Hepatocyte (in vitro differentiated cells): ENCODE measurements around the gene ARSJ.

ENCODE experiments used
- EZH2 ChIP-seq: fragments of 200-600 bp; sonication (generic); IDR thresholded peaks from 2 replicates; pipeline ENCODE4 v1.6.1; 2016; ENCODE audit warnings: antibody characterized with exemption, mild to moderate bottlenecking, borderline replicate concordance
- TF ChIP-seq, protein P1 (sequence below): fragments of 200-600 bp; sonication (generic); IDR thresholded peaks from 2 replicates; pipeline ENCODE4 v1.5.1; 2016; ENCODE audit warnings: antibody characterized with exemption, mild to moderate bottlenecking; ENCODE audit not compliant: poor library complexity

DNA sequence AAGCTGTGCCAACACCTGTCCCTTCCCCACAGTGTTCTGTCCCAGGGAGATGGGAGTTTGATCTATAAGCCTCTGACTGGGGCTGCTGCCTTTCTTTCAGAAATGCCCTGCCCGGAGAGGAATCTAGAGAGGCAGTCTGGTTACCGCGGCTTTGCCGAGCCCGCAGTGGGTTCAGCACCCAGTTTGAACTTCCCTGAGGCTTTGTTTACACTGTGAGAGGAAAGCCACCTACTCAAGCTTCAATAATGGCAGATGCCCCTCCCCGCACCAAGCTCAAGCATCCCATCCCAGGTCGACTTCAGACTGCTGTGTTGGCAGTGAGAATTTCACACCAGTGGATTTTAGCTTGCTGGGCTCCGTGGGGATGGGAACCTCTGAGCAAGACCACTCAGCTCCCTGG, 33.3 kb upstream of the ARSJ start:
- TF ChIP-seq, protein P1, sequence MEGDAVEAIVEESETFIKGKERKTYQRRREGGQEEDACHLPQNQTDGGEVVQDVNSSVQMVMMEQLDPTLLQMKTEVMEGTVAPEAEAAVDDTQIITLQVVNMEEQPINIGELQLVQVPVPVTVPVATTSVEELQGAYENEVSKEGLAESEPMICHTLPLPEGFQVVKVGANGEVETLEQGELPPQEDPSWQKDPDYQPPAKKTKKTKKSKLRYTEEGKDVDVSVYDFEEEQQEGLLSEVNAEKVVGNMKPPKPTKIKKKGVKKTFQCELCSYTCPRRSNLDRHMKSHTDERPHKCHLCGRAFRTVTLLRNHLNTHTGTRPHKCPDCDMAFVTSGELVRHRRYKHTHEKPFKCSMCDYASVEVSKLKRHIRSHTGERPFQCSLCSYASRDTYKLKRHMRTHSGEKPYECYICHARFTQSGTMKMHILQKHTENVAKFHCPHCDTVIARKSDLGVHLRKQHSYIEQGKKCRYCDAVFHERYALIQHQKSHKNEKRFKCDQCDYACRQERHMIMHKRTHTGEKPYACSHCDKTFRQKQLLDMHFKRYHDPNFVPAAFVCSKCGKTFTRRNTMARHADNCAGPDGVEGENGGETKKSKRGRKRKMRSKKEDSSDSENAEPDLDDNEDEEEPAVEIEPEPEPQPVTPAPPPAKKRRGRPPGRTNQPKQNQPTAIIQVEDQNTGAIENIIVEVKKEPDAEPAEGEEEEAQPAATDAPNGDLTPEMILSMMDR: no peak
- TF ChIP-seq EZH2: no peak
